ENCODE data around the gene WWTR1. TPM values are rescaled to one million over a fixed set of nuclear protein-coding genes. Genes with fewer than 3 reads are reported as not detected.

WWTR1 gene
- total and polyA plus RNA-seq, 9 donors: 35.5 to 88.5 (median 74.7) TPM

DNA sequence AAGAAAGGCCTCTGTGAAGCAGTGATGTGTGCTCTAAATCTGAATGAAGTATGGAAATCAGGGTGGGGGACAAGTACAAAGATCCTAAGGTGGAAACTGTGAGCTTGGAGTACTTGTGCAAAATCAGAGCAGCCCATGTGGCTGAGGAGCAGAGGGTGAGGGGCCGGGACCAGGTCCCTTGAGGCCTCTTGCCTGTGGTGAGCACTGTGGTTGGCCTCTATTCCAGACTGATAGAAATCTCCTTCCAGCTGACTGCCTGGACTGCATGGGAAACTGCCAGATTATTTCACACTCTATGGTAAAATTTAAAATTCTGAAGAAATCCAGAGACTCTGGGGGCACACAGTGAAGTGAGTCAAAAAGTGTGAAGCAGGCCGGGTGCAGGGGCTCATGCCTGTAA lies 101.9 kb downstream of the WWTR1 start:
- H3K4me1 ChIP-seq (ENCODE audit: control insufficient read depth, insufficient read depth, low read length): peaks cover 29% of the 10 kb centered on the region

DNA sequence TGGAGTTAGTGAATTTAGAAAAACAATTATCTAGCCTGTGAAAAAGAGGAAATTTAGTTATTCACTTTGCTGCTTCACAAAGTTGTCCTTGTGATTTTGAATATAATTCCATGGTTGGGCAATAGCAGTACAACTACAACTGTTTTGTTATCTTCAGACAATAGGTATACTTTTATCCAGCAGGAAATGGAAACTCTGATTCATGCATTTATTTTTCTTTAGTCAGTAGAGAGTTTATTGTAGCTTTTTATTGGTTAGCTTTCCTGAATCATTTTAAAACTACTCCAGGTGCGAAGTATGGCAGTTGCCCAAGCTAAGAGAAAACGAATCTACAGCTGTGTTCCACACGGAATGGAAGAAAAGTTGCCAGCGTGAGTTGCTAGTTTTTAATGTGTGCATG lies 103.0 kb downstream of the WWTR1 start:
- no CpG with 5 or more reads among the region's 4 CpGs for WGBS (ENCODE audit: insufficient coverage)
- Histone ChIP-seq H3K4me3 (ENCODE audit: low read length) (no peak overlapping the region), H3K27ac (ENCODE audit: low read length) (peak overlapping the region; percentile 94), H3K4me1 (ENCODE audit: control insufficient read depth, insufficient read depth, low read length) (peaks cover 25% of the 10 kb centered on the region), H3K36me3 (ENCODE audit: control insufficient read depth, insufficient read depth, low read length) (no peaks in the 10 kb centered on the region), H3K9me3 (replicated peaks; ENCODE audit: control insufficient read depth, low read depth, low read length) (no peaks in the 10 kb centered on the region), H3K27me3 (ENCODE audit: control insufficient read depth, insufficient read depth, low read length) (no peaks in the 10 kb centered on the region)
- peak; percentile 94 for DNase-seq

More for the DNA sequence above, 101.9 kb downstream of the WWTR1 start:
- DNase-seq: peak; percentile 53
- Histone ChIP-seq H3K27me3 (ENCODE audit: control insufficient read depth, insufficient read depth, low read length) (no peaks in the 10 kb centered on the region), H3K9me3 (replicated peaks; ENCODE audit: control insufficient read depth, low read depth, low read length) (no peaks in the 10 kb centered on the region), H3K4me3 (ENCODE audit: low read length) (no peak overlapping the region), H3K27ac (ENCODE audit: low read length) (peak overlapping the region; percentile 45), H3K36me3 (ENCODE audit: control insufficient read depth, insufficient read depth, low read length) (no peaks in the 10 kb centered on the region)
- 29% methylated on average over 2 of the region's 2 CpGs for WGBS (ENCODE audit: insufficient coverage)

DNA sequence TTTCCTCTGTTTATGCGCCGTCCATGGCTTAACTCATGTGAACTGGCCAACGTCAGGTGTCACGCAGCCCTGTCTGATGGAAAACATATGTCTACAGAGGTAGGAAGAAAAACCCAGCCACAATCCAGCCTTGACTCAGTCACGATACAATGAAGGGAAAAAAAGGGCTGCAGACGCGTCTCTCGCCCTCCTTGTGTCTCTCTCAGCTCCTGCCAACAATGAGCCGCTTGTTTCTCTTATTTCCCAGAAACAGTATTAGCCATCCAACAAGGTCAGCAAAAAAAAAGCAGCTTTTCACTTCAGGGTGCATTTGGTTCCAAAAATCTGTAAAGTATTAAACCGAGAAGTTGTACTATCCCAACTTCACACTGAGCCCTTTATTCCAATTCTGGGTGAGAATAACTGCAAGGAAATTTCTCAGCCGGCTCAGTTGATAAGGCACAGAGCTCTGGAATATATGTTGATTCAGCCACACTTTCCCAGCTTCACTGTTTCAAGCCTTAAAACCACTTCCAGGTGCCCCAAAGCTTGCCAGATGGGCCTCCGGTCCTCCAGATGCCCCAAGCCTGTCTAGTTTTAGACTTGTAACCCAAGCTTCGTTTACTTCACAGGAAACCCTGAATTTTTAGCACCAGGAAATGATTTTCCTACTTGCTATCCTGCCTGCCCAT lies 103.9 kb downstream of the WWTR1 start:
- peaks cover 22% of the 10 kb centered on the region for H3K4me1 ChIP-seq (ENCODE audit: control insufficient read depth, insufficient read depth, low read length)

DNA sequence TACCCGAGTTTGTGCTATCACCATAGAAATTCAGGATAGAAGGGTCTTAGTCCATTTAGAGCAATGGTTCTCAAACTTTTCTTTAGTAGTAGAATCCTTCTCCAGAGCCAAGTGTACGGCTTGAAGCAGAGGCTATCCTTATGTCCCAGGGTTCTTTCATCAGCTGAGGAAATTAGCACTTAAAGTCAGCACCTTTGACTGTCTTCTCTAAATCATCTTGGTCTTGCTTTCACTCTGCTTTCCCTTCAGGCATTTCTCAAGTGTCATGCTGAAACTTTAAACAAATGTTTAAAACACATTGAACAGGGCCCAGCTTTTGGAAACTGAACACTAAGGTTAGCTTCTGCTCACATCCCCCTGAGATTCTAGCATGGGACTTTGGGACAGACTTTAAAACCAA lies 105.1 kb downstream of the WWTR1 start:
- H3K9me3 ChIP-seq (replicated peaks; ENCODE audit: control insufficient read depth, low read depth, low read length): no peaks in the 10 kb centered on the region
- peak overlapping the region; percentile 94 for H3K27ac ChIP-seq (ENCODE audit: low read length)
- H3K4me3 ChIP-seq (ENCODE audit: low read length): no peak overlapping the region
- H3K27me3 ChIP-seq (ENCODE audit: control insufficient read depth, insufficient read depth, low read length): no peaks in the 10 kb centered on the region
- peaks cover 29% of the 10 kb centered on the region for H3K4me1 ChIP-seq (ENCODE audit: control insufficient read depth, insufficient read depth, low read length)
- no peaks in the 10 kb centered on the region for H3K36me3 ChIP-seq (ENCODE audit: control insufficient read depth, insufficient read depth, low read length)
- DNase-seq: peak; percentile 47
- WGBS (ENCODE audit: insufficient coverage): 15% methylated on average over 1 of the region's 2 CpGs

More for the DNA sequence above, 103.9 kb downstream of the WWTR1 start:
- Histone ChIP-seq H3K27ac (ENCODE audit: low read length) (peak overlapping the region; percentile 94), H3K36me3 (ENCODE audit: control insufficient read depth, insufficient read depth, low read length) (no peaks in the 10 kb centered on the region), H3K9me3 (replicated peaks; ENCODE audit: control insufficient read depth, low read depth, low read length) (no peaks in the 10 kb centered on the region), H3K4me3 (ENCODE audit: low read length) (no peak overlapping the region), H3K27me3 (ENCODE audit: control insufficient read depth, insufficient read depth, low read length) (no peaks in the 10 kb centered on the region)
- DNase-seq: peak; percentile 99
- 12% methylated on average over 5 of the region's 13 CpGs for WGBS (ENCODE audit: insufficient coverage)

DNA sequence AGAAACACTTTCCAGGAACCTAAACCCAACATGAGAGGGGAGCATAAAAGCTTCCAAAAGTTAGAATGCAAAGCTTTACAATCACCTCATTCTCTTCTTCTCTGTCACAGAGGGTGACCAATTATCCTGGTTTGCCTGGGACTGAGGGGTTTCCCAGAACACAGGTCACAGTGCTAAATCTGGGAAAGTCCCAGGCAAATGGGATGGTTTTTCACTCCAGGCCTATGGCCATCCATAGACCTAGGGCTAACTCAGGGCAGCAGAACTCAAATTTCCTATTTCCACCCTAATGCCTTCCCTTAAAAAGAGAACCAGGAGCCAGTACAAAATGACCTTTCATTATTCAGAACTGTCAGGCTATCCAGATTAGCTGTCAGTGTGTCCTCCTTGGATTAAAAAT lies 106.3 kb downstream of the WWTR1 start:
- H3K9me3 ChIP-seq (replicated peaks; ENCODE audit: control insufficient read depth, low read depth, low read length): no peaks in the 10 kb centered on the region
- no peak overlapping the region for H3K4me3 ChIP-seq (ENCODE audit: low read length)
- no peaks in the 10 kb centered on the region for H3K36me3 ChIP-seq (ENCODE audit: control insufficient read depth, insufficient read depth, low read length)
- H3K4me1 ChIP-seq (ENCODE audit: control insufficient read depth, insufficient read depth, low read length): peaks cover 36% of the 10 kb centered on the region
- H3K27me3 ChIP-seq (ENCODE audit: control insufficient read depth, insufficient read depth, low read length): no peaks in the 10 kb centered on the region
- H3K27ac ChIP-seq (ENCODE audit: low read length): no peak overlapping the region
- DNase-seq: no peak

DNA sequence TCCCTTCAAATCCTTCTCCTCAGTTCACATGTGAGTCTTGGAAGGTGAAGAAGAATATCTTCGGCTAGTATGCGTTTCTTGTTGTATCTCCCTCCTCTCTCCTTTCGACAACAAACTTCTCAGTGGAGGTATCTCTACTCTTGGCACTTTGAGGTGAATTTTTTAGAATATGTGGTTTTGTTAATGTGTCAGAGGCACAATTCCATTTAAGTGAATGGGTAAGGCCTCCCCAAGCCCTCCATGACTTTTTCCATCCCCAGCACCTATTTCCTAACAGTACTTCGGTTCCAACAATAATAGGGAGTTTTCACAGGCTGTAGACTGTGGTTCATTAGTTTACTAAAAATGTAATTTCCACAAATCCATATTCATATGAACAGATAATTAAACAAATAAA lies 109.2 kb downstream of the WWTR1 start:
- Histone ChIP-seq H3K4me3 (ENCODE audit: low read length) (no peak overlapping the region), H3K9me3 (replicated peaks; ENCODE audit: control insufficient read depth, low read depth, low read length) (no peaks in the 10 kb centered on the region), H3K36me3 (ENCODE audit: control insufficient read depth, insufficient read depth, low read length) (no peaks in the 10 kb centered on the region), H3K27ac (ENCODE audit: low read length) (peak overlapping the region; percentile 74), H3K27me3 (ENCODE audit: control insufficient read depth, insufficient read depth, low read length) (no peaks in the 10 kb centered on the region), H3K4me1 (ENCODE audit: control insufficient read depth, insufficient read depth, low read length) (peaks cover 31% of the 10 kb centered on the region)
- no CpG with 5 or more reads among the region's 4 CpGs for WGBS (ENCODE audit: insufficient coverage)
- DNase-seq: no peak

DNA sequence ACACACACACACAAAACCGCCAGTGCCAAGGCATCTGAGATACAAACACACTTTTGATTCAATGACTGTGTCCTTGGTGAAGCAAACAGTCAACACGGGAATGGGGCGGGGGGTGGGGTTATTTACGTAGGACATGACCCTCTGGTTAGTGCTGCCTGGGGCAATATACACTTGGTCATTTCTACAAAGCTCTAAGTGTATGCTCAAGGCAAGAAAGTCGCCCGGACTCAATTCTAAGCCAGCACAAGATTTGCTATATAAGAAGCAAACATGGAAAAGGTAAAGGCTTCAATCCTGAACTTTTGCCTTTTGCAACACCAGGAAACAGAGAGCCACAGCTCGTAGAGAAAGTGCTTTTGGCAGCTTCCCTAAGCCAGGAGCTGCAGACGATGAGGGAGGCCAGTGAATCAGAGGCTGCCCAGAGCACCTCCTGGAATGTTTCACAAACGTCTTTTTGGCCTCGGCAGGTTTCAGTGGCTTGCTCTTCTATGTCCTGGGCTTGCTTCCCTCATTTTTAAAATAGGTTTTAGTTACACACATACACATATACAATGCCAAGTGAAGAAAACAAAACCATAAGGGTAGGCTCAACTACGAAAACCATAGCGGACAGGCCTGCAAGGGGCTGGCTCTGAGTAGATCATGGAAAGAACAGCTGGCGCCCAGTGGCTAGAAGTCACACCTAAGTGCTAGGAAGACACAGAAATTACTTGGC lies 109.7 kb downstream of the WWTR1 start:
- 0% methylated on average over 1 of the region's 13 CpGs for WGBS (ENCODE audit: insufficient coverage)
- Histone ChIP-seq H3K27me3 (ENCODE audit: control insufficient read depth, insufficient read depth, low read length) (no peaks in the 10 kb centered on the region), H3K36me3 (ENCODE audit: control insufficient read depth, insufficient read depth, low read length) (no peaks in the 10 kb centered on the region), H3K27ac (ENCODE audit: low read length) (peak overlapping the region; percentile 74), H3K4me3 (ENCODE audit: low read length) (no peak overlapping the region), H3K9me3 (replicated peaks; ENCODE audit: control insufficient read depth, low read depth, low read length) (no peaks in the 10 kb centered on the region), H3K4me1 (ENCODE audit: control insufficient read depth, insufficient read depth, low read length) (peaks cover 27% of the 10 kb centered on the region)
- peak; percentile 95 for DNase-seq

DNA sequence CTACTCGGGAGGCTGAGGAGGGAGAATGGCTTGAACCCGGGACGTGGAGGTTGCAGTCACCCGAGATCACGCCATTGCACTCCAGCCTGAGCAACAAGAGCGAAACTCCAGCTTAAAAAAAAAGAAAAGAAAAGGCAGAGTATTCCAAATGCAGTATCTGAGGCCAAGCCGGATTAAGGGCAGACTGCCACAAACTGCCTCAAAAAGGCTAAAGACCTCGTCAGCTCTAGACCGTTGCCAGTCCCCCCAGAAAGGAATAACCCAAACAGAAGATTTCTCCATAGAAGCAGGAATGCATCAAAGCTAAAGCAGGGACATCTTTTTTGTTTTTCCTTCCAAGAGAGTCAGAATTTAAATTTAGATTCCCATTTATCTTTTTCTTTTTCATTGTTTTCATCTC lies 110.4 kb downstream of the WWTR1 start:
- Histone ChIP-seq H3K4me3 (ENCODE audit: low read length) (no peak overlapping the region), H3K27ac (ENCODE audit: low read length) (peak overlapping the region; percentile 74), H3K36me3 (ENCODE audit: control insufficient read depth, insufficient read depth, low read length) (peaks cover 2% of the 10 kb centered on the region), H3K27me3 (ENCODE audit: control insufficient read depth, insufficient read depth, low read length) (no peaks in the 10 kb centered on the region), H3K4me1 (ENCODE audit: control insufficient read depth, insufficient read depth, low read length) (peaks cover 22% of the 10 kb centered on the region), H3K9me3 (replicated peaks; ENCODE audit: control insufficient read depth, low read depth, low read length) (no peaks in the 10 kb centered on the region)
- 17% methylated on average over 7 of the region's 9 CpGs for WGBS (ENCODE audit: insufficient coverage)
- peak; percentile 98 for DNase-seq

DNA sequence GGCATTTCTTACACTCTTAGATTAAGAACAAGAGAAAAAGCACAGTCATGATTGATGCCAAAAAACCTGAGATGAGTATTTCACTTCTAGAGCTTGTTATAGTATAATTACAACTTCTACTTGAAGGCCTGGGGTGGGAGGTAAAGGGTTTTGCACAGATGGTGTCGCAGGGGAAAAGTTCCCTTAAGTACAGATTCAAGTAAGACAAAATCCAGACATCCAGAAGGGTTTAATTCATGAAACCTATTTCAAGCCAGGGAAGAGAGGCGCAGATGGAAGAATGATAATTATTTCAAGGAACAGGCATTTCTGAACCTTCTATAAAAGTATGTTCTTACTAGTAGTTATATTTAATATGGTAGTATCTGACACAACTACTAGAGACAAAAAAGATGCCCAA lies 112.8 kb downstream of the WWTR1 start:
- WGBS (ENCODE audit: insufficient coverage): no CpG with 5 or more reads among the region's 2 CpGs
- Histone ChIP-seq H3K4me1 (ENCODE audit: control insufficient read depth, insufficient read depth, low read length) (peaks cover 28% of the 10 kb centered on the region), H3K4me3 (ENCODE audit: low read length) (no peak overlapping the region), H3K36me3 (ENCODE audit: control insufficient read depth, insufficient read depth, low read length) (peaks cover 15% of the 10 kb centered on the region), H3K27me3 (ENCODE audit: control insufficient read depth, insufficient read depth, low read length) (no peaks in the 10 kb centered on the region), H3K27ac (ENCODE audit: low read length) (peak overlapping the region; percentile 37), H3K9me3 (replicated peaks; ENCODE audit: control insufficient read depth, low read depth, low read length) (no peaks in the 10 kb centered on the region)
- peak; percentile 92 for DNase-seq

DNA sequence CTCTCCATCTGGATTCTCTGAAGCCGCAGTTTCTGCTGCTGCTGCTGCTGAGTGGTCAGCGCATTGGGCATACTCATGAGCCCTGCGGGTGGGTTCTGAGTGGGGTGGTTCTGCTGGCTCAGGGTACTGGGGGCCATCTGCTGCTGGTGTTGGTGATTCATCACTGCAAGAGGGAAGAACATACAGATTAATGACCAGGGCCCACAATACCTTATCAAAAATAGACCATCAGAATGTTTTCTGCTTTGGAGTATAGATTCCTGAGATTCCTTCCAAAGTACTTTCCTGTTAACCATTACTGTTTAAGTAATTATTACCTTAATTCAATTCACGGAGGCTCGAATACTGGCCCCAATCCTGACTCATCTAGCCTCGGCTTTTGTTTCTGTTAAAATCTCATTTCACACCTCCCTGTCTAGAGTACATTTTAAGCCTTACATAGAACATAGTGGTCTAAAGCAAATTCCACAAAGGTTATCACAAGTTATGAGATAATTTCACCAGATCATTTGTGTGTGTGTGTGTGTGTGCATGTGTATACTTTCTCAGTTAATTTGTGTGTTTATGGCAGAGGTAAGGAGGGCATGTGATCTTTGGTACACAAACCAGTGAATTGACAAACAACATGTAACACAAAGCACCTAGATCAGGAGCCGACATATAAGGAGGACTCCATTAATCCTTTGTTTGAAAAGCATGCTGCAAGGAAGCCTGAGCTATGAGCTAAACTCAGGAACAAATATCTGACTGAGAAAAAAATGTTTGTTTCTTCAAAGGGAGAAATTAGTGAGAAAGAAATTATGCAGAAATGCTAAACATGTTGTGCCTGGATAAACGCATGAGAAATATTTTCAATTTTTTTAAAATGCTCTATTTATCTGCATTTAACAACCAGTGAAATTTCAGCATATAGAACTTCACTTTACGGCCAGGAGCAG lies 115.2 kb downstream of the WWTR1 start:
- no peak overlapping the region for H3K4me3 ChIP-seq (ENCODE audit: low read length)
- no peak for DNase-seq
- H3K36me3 ChIP-seq (ENCODE audit: control insufficient read depth, insufficient read depth, low read length): peaks cover 15% of the 10 kb centered on the region
- H3K27ac ChIP-seq (ENCODE audit: low read length): no peak overlapping the region
- H3K9me3 ChIP-seq (replicated peaks; ENCODE audit: control insufficient read depth, low read depth, low read length): no peaks in the 10 kb centered on the region
- WGBS (ENCODE audit: insufficient coverage): 60% methylated on average over 1 of the region's 9 CpGs
- no peaks in the 10 kb centered on the region for H3K27me3 ChIP-seq (ENCODE audit: control insufficient read depth, insufficient read depth, low read length)
- H3K4me1 ChIP-seq (ENCODE audit: control insufficient read depth, insufficient read depth, low read length): peaks cover 25% of the 10 kb centered on the region
